GM21381 (cell line): Measurements from ENCODE around the gene NFILZ.
A peak's percentile ranks its signal among the peaks of the same experiment; 100 is the strongest.

Experiments
- ATAC-seq: cut with Tn5 transposase; IDR thresholded peaks from one replicate; pipeline ENCODE4 v1.9.1; 2021; ENCODE audit warnings: mild to moderate bottlenecking, moderate library complexity; ENCODE audit not compliant: unreplicated experiment

Gene NFILZ, protein sequence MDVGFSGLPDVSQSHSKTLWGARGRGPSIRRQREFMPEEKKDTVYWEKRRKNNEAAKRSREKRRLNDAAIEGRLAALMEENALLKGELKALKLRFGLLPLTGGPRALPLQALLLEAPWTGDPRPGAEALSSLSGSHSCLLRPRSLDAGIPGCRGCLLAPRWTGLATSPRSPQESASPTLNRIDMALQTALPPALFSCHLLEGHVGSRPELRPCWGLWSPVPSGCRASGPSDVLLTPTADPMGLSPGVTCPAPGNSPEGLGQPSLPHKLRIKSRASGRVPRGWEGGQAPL

DNA sequence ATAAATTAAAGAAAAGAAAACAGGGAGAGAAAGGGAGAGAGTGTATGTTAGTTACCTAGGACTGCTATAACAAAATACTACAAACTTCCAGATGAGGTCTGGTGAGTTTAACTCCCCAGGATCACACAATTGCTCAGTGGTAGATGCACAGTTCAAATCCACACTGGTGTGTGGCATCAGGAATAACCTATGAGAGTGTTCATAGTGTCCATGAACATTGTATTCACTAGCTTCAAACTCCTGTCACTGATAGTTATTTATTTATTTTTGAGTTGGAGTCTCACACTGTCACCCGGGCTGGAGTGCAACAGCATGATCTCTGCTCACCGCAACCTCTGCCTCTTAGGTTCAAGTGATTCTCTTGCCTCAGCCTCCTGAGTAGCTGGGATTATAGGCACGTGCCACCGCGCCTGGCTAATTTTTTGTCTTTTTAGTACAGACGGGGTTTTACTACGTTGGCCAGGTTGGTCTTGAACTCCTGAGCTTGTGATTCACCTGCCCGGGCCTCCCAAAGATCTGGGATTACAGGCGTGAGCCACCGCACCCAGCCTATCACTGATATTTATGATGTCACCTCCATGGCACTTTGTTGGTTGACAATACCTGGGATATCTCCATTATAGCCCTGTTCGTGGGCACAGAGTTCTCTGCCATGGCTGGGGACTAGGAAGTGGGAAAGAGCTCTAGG lies at the start of gene NFILZ:
Gene NFILZ (plus strand): TSS at position 638 of the 688 bp plus-strand sequence. CDS start 46,133 bp downstream, outside the sequence.
- ATAC-seq = no peak

DNA sequence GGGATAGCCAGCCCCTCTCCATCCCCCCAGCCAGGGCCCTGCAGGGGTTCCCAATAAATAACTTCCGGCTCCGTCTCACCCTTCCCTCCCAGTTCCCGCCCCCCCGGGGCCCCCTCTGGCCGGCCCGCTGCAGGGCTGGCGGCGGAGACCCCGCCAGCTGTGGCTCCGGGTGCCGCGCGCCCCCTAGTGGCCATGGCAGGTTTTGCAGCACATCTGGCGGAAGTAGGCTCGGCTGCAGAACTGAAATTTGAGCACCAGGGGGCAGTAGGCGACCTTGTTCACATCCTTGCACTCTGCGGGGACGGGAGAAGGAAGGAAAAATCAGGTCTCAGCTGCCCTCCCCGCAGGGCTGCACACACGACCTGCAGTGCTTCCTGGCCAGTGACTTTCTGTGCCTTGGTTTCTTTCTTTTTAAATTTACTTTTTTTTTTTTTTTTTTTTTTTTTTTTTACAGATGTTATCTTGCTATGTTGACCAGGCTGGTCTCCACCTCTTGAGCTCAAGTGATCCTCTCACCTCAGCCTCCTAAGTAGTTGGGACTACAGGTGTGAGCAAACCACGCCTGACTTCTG lies 49.6 kb upstream of the NFILZ start:
- peak; percentile 43 for ATAC-seq

DNA sequence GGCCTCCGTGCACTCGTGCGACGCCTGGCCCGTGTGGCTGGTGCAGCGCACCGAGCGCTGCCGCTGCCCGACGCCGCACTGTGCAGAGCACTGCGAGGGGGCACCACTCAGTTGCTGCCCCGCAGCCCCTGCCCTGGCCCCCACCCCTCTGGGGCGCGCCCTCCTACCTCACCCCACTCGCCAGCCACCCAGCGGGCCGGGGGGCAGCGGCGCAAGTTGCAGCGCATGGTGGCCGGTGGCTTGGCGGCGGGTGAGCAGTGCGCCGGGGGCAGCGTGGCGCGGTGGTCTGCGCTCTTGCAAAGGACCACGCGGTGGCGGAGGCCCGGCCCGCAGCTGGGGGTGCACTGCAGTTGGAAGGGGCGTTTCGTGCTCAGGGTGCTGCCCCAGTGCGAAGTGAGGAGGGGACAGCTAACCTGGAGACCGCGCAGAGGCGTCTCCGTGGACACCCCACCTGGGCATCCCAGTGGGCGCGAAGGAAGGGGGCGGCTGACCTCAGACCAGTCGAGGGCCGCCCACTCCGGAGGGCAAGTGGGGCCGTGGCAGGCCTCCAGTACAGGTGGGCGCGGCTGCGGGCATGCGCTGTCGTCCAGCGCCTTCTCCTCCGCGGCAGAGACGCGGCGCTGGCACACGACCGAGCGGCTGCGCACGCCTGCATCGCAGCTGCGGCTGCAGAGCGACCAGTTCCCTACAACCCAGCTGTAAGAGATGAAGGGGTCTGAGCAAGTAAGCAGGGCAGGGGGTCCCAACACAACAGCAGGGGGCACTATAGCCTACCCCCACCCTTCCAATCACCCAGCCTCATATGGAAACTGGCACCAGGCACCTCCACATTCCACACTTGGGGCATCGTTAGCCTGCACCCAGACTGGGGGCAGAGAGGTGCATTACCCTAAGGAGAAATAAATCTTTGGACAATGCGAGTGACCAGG lies 45.2 kb upstream of the NFILZ start:
- no peak for ATAC-seq

DNA sequence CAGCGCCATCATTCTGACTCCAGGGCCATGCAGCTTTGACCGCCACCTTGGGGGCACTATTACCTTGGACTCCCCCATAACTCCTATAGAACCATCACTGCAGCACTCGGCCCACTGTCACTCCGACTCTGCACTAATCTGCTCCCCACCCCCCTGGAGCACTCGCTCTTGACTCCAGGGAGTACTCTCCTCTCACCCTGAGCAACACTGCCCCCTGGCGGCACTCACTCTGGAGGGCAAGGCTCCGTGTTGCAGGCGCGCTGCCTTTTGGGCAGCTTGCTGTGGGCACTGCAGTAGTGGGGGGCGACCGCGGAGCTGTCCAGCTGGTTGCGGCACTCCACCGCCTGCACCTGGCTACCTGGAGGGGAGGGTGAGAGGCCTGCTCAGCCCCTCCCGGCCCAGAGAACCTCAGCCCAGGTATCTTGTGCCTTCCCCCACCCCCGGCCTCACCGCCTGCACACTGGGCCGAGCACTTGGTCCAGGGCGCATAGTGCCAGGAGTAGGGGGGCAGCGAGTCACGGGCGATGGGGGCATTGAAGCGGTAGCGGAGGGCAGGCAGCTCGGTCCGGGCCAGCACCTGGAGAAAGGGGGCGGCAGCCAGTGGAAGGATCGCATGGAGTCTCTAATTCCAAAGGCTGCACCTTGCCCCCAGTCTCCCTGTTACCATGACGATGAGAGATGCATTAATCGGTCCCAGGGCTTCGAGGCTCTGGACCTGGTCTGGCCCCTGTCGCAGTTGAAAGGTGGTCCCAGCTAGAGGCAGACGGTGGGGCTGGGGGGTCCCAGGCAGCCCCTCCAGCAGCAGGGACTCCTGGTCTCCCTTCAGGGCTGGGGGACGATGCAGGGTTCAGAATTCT lies 44.3 kb upstream of the NFILZ start:
- no peak for ATAC-seq

DNA sequence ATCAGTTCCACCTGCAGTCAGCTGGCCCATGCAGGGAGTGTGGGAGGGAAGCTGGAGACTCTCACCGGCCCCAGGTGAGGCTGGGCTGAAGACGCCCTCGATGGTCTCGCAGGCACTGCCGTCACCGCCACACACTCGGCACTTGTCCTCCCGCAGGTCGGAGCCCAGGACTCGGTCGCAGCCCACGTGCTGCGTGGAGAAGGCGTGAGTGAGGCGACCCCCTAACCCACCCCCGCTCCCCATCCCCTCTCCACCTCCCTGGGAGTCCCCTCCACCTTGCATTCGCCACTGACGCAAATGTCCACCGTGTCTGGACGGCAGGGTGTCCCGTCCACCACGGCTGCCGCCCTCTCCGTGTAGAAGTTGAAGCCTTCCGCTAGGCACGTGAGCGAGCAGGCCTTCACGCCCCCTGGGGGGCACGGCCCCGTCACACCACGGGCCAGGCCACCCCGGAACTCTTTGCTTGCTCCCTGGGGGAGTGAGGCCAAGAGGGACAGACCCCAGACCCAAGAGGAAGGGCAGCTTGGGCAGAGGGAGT lies 41.2 kb upstream of the NFILZ start:
- no peak for ATAC-seq

- no peak for ATAC-seq
Observed at GRCh38 chr19:8592231-8593009, 38.0 kb upstream of the NFILZ start.

DNA sequence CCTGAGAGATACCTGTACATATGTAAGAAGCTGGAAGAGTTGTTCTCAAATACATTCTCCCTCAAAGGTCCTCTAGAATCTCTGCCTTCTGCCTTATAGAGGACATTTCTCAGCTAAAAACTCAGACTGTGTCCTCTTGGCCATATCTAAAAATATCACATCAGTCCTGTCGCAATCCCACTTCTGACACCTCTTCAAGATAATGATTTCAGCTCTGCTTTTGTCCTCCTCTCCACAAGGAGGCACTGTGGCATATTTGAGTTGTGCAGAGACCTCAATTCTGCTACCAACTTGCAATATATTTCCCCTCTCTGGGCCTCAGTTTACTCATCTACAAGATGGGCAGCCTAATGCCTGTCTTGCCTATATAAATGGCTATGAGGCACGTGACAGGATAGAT lies 36.5 kb upstream of the NFILZ start:
- no peak for ATAC-seq

DNA sequence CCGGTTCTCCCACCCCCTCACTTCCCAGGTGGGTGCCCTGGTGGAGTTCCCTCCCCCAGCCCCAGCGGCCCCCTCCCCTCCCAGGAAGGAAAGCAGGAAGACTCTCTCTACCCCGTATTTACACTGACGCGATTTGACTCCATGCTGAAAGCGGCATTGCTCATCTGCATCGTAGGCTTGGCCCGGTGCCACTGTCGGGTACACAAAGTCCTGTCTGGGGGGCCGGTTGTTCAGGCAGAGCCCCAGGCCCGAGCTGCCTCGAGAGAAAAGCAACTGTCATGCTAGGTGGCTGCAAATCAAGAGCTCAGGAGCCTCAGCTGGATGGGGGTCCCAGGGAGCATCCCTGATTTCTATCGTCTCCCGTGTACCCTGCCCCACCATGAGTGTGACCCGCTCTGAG lies 34.8 kb upstream of the NFILZ start:
- ATAC-seq = no peak

DNA sequence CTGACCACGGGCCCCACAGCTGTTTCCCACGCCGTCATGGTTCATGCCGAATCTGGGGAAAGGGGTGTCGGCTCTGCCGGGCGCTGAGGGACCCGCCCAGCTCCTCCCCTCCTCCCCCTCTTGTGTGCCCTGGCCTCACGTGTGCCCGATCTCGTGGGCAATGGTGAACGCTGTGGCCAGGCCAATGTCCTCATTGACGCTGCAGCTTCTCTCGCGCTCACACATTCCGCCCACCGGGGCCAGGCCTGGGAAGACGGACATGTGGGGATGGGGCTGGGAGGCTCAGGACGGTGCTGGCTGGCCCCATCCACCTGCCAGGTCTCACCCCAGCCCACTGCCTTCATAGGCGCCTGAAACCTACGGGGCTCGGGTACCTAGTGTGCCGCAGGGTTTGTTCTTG lies 34.3 kb upstream of the NFILZ start:
- ATAC-seq = no peak

DNA sequence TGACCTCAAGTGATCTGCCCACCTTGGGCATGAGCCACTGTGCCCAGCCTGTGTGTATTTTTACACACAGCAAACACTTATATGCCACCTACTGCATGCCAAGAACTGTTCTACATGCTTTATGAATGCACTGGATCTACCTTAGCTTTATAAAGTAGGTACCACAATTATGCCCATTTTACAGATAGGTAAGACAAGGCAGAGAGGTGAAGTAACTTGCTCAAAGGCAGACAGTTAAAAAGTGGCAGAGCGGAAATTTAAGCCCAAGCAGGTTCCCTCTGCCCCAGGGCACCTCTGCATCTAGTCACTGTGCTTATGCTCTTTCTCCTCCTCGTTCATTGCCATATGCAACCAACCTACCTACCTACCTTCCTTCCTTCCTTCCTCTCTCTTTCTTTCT lies 30.4 kb upstream of the NFILZ start:
- no peak for ATAC-seq

GRCh38 chr19:8600816-8601215 lies 29.6 kb upstream of the NFILZ start:
- ATAC-seq = no peak

- no peak for ATAC-seq
Observed at GRCh38 chr19:8601796-8602195, 28.6 kb upstream of the NFILZ start.

DNA sequence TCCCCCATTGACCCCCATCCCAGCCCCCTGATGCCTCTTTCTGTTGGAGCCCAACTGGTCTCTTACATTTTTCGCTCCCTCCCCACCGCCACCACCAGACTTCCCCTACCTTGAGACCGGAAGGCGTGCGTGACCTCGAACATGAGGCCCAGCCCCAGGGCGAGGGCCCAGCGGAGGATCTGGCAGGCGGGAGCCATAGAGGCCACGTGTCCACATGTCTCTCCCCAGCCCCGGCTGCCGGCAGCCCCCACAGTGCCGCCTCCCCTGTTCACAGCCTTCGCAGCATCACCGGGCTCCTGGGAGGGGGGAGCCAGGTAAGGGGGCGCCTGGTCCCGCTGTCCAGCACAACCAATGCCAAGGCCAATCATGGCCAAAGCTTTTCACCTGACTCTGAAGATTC lies 24.9 kb upstream of the NFILZ start:
- no peak for ATAC-seq

DNA sequence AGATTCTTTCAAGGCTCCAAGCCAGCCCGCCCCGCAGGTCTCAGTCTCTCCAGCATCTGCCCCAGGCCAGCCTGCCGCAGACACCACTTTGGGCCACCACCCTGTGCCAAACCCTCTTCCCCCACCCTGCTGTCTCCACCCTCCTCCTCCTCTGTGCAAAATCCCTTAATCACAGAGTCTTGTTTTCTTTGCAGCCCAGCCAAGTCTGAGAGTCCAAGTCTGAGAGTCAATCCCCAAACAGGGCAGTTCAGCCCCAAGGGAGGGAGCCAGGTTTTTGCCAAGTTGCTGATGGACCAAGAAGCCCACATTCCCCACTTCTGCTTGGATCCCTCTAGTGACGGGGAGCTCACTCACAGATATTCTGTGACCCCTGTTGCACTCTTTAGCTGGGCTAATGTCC lies 23.0 kb upstream of the NFILZ start:
- no peak for ATAC-seq

- ATAC-seq = no peak
Observed at GRCh38 chr19:8608941-8609278, 21.5 kb upstream of the NFILZ start.

DNA sequence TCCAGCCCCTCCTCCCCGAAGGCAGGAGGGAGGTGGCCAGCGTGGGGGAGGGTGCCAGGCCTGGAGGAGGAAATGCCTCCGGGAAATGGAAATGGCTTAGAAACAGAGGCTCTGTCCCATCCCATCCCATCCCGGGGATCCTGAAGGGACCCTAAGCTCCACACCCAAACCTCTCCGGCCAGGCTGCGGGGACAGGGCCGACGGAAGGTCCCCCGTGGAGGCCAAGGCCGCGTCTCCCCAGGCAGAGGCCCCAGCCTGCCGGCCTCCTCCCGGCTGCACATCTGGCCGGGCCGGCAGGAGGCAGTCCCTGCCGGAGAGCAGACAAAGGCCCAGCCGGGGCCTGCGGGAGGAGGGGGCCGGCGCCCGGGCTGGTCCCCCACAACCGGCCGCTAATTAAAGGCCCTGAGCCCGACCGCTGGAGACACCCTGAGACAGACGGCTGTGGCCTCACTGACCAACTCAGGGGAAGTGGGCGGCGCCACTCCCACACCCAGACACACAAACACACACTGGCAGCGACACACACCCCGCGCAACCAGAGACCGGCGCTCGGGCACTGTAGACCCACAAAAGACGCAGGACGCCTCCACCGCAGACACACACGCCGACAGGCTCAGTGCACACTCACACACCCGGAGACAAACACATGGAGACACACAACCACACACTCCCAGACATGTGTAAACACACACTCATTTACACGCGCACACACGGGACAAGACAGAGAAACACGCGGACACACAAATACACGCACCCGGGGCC lies 21.0 kb upstream of the NFILZ start:
- ATAC-seq = no peak

GRCh38 chr19:8610041-8610935 lies 20.1 kb upstream of the NFILZ start, which contains the start of gene ADAMTS10:
TSS of gene ADAMTS10 (minus strand) at chr19:8610715. CDS start at chr19:8605710, 5,005 bp downstream.
- no peak for ATAC-seq

DNA sequence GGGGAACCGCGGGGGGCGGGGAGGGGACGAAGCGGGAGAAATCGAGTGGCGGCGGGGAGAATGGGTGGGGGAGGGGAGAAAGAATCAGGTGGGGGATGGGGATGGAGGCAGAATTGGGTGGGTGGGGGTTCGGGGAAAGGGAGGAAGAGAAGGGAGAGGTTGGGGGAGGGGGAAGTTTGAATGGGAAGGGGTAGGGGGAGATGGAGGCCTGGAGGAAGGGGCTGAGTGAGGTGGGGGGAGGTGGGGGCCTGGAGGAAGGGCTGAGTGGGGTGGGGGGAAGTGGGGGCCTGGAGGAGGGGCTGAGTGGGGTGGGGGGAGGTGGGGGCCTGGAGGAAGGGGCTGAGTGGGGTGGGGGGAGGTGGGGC lies 19.5 kb upstream of the NFILZ start:
- no peak for ATAC-seq
